Duodenal mucosa (tissue), 2 donors: Measurements from ENCODE around the gene BRD1.
A peak's percentile ranks its signal among the peaks of the same experiment; 100 is the strongest.

Experiments
- H3K27ac ChIP-seq: one replicate; pipeline ENCODE4 v1.7.0; 2013; ENCODE audit warnings: low read depth, low read length
- H3K27me3 ChIP-seq, 2 donors: one replicate each; pipeline ENCODE4 v1.7.0; 2013; ENCODE audit warnings: low read length in 2 of 2, control low read depth in 1 of 2; ENCODE audit not compliant: insufficient read depth in 2 of 2, control insufficient read depth in 1 of 2
- H3K36me3 ChIP-seq, 2 donors: one replicate each; pipeline ENCODE4 v1.7.0; 2013; ENCODE audit warnings: low read length in 2 of 2, control low read depth in 1 of 2; ENCODE audit not compliant: insufficient read depth in 2 of 2, control insufficient read depth in 1 of 2
- H3K4me1 ChIP-seq, 2 donors: one replicate each; pipeline ENCODE4 v1.7.0; 2013; ENCODE audit warnings: low read length in 2 of 2, control low read depth in 1 of 2; ENCODE audit not compliant: insufficient read depth in 2 of 2, control insufficient read depth in 1 of 2
- H3K4me3 ChIP-seq, 2 donors: one replicate each; pipeline ENCODE4 v1.7.0; 2013; ENCODE audit warnings: low read length in 2 of 2, low read depth in 1 of 2
- H3K9ac ChIP-seq, 2 donors: one replicate each; pipeline ENCODE4 v1.7.0; 2013; ENCODE audit warnings: low read length in 2 of 2, low read depth in 1 of 2
- H3K9me3 ChIP-seq, 2 donors: one replicate each; pipeline ENCODE4 v1.7.0; 2013; ENCODE audit warnings: low read length in 2 of 2, control low read depth in 1 of 2; ENCODE audit not compliant: control insufficient read depth in 1 of 2

BRD1 gene

GRCh38 chr22:49814164-49814686, 13.4 kb downstream of the BRD1 start:
- H3K9me3 ChIP-seq: no peaks in the 10 kb centered on the region
- peaks cover 16 to 52% of the 10 kb centered on the region in 2 donors for H3K36me3 ChIP-seq

GRCh38 chr22:49812838-49813237, 14.8 kb downstream of the BRD1 start:
- Histone ChIP-seq H3K27me3 (no peaks in the 10 kb centered on the region), H3K9me3 (no peaks in the 10 kb centered on the region), H3K27ac (no peak overlapping the region), H3K4me3 (no peak overlapping the region), H3K4me1 (peaks cover 13 to 25% of the 10 kb centered on the region in 2 donors), H3K9ac (no peak overlapping the region), H3K36me3 (peaks cover 10 to 45% of the 10 kb centered on the region in 2 donors)

More at GRCh38 chr22:49814164-49814686, 13.4 kb downstream of the BRD1 start:
- H3K4me1 ChIP-seq: peaks cover 13 to 21% of the 10 kb centered on the region in 2 donors
- no peak overlapping the region for H3K27ac ChIP-seq
- no peak overlapping the region for H3K9ac ChIP-seq
- H3K4me3 ChIP-seq: no peak overlapping the region
- H3K27me3 ChIP-seq: no peaks in the 10 kb centered on the region

- Histone ChIP-seq H3K27ac (no peak overlapping the region), H3K36me3 (peaks cover 0 to 32% of the 10 kb centered on the region in 2 donors), H3K9me3 (no peaks in the 10 kb centered on the region), H3K4me1 (peaks cover 9 to 25% of the 10 kb centered on the region in 2 donors), H3K27me3 (no peaks in the 10 kb centered on the region), H3K4me3 (no peak overlapping the region), H3K9ac (no peak overlapping the region)
Observed at GRCh38 chr22:49811020-49811791, 16.5 kb downstream of the BRD1 start.

GRCh38 chr22:49810363-49811019, 17.2 kb downstream of the BRD1 start:
- Histone ChIP-seq H3K36me3 (peaks cover 0 to 28% of the 10 kb centered on the region in 2 donors), H3K27ac (no peak overlapping the region), H3K9me3 (no peaks in the 10 kb centered on the region), H3K9ac (no peak overlapping the region), H3K4me1 (peaks cover 9 to 25% of the 10 kb centered on the region in 2 donors), H3K4me3 (no peak overlapping the region), H3K27me3 (no peaks in the 10 kb centered on the region)

GRCh38 chr22:49807780-49808708, 19.6 kb downstream of the BRD1 start:
- peak overlapping the region; percentile 11 for H3K27ac ChIP-seq
- H3K9me3 ChIP-seq: no peaks in the 10 kb centered on the region
- peaks cover 8 to 33% of the 10 kb centered on the region in 2 donors for H3K36me3 ChIP-seq
- no peak overlapping the region for H3K4me3 ChIP-seq
- no peak overlapping the region for H3K9ac ChIP-seq
- H3K27me3 ChIP-seq: no peaks in the 10 kb centered on the region
- H3K4me1 ChIP-seq: peaks cover 9 to 25% of the 10 kb centered on the region in 2 donors

GRCh38 chr22:49807129-49807528, 20.5 kb downstream of the BRD1 start:
- Histone ChIP-seq H3K4me3 (no peak overlapping the region), H3K4me1 (peaks cover 5 to 23% of the 10 kb centered on the region in 2 donors), H3K27ac (no peak overlapping the region), H3K27me3 (no peaks in the 10 kb centered on the region), H3K36me3 (peaks cover 11 to 32% of the 10 kb centered on the region in 2 donors), H3K9me3 (no peaks in the 10 kb centered on the region), H3K9ac (no peak overlapping the region)

GRCh38 chr22:49803737-49804375, 23.8 kb downstream of the BRD1 start:
- Histone ChIP-seq H3K4me1 (peaks cover 0 to 4% of the 10 kb centered on the region in 2 donors), H3K4me3 (no peak overlapping the region), H3K27ac (no peak overlapping the region), H3K9ac (no peak overlapping the region), H3K27me3 (no peaks in the 10 kb centered on the region), H3K36me3 (peaks cover 12 to 51% of the 10 kb centered on the region in 2 donors), H3K9me3 (no peaks in the 10 kb centered on the region)

- Histone ChIP-seq H3K4me1 (peaks cover 0 to 3% of the 10 kb centered on the region in 2 donors), H3K27ac (no peak overlapping the region), H3K36me3 (peaks cover 14 to 56% of the 10 kb centered on the region in 2 donors), H3K9me3 (no peaks in the 10 kb centered on the region), H3K4me3 (no peak overlapping the region), H3K9ac (no peak overlapping the region), H3K27me3 (no peaks in the 10 kb centered on the region)
Observed at GRCh38 chr22:49803134-49803533, 24.5 kb downstream of the BRD1 start.

- Histone ChIP-seq H3K4me3 (no peak overlapping the region), H3K9ac (no peak overlapping the region), H3K9me3 (no peaks in the 10 kb centered on the region), H3K4me1 (no peaks in the 10 kb centered on the region), H3K27me3 (no peaks in the 10 kb centered on the region), H3K36me3 (peaks cover 29 to 72% of the 10 kb centered on the region in 2 donors), H3K27ac (no peak overlapping the region)
Observed at GRCh38 chr22:49801391-49802060, 26.1 kb downstream of the BRD1 start.
